GM18505 (cell line): Measurements from ENCODE around the gene IL21R.

Experiments used
- ATAC-seq: cut with Tn5 transposase; IDR thresholded peaks from one replicate; pipeline ENCODE4 v1.9.1; 2021; ENCODE audit not compliant: unreplicated experiment
- POLR2A ChIP-seq: IDR thresholded peaks from 4 replicates; pipeline ENCODE4 v1.6.1; 2011; ENCODE audit warnings: borderline replicate concordance; ENCODE audit not compliant: insufficient read depth, insufficient read length; ENCODE audit errors: extremely low read depth

Gene IL21R

GRCh38 chr16:27471661-27472060 lies 69.7 kb downstream of the IL21R start:
- TF ChIP-seq POLR2A: no peak
- ATAC-seq: no peak

- no peak for TF ChIP-seq POLR2A
- no peak for ATAC-seq
Observed at GRCh38 chr16:27472091-27473020, 70.4 kb downstream of the IL21R start.

GRCh38 chr16:27473101-27473900 lies 71.3 kb downstream of the IL21R start:
- ATAC-seq: no peak
- TF ChIP-seq POLR2A: no peak

GRCh38 chr16:27474041-27474440 lies 72.1 kb downstream of the IL21R start:
- ATAC-seq: no peak
- no peak for TF ChIP-seq POLR2A

GRCh38 chr16:27474921-27475320 lies 72.9 kb downstream of the IL21R start:
- no peak for TF ChIP-seq POLR2A
- no peak for ATAC-seq

GRCh38 chr16:27475561-27475960 lies 73.6 kb downstream of the IL21R start:
- TF ChIP-seq POLR2A: no peak
- no peak for ATAC-seq

- no peak for TF ChIP-seq POLR2A
- ATAC-seq: no peak
Observed at GRCh38 chr16:27476240-27476639, 74.3 kb downstream of the IL21R start.

- no peak for ATAC-seq
- TF ChIP-seq POLR2A: no peak
Observed at GRCh38 chr16:27480761-27481160, 78.8 kb downstream of the IL21R start.

- ATAC-seq: no peak
- TF ChIP-seq POLR2A: no peak
Observed at GRCh38 chr16:27481282-27481934, 79.4 kb downstream of the IL21R start.

- no peak for ATAC-seq
- no peak for TF ChIP-seq POLR2A
Observed at GRCh38 chr16:27482397-27483087, 80.6 kb downstream of the IL21R start.

GRCh38 chr16:27483088-27483437 lies 81.1 kb downstream of the IL21R start:
- TF ChIP-seq POLR2A: no peak
- no peak for ATAC-seq

- no peak for ATAC-seq
- no peak for TF ChIP-seq POLR2A
Observed at GRCh38 chr16:27483624-27484023, 81.7 kb downstream of the IL21R start.

GRCh38 chr16:27485126-27485525 lies 83.2 kb downstream of the IL21R start:
- no peak for ATAC-seq
- no peak for TF ChIP-seq POLR2A
